Adipose tissue (tissue), 3 donors: ENCODE results near the gene NELFE. TPM values are rescaled to one million over a fixed set of nuclear protein-coding genes. Genes with fewer than 3 reads are reported as not detected.
"Not testable (repeated sequence)": the region's sequence is repeated elsewhere in the genome, so short reads cannot be mapped to it uniquely, and the experiment has no call there.

Source experiments
- H3K27ac ChIP-seq: one replicate; pipeline ENCODE4 v1.5.1; 2013; ENCODE audit warnings: low read depth, low read length
- WGBS, 3 donors: extraction: QIAGEN DNeasy Blood & Tissue Kit; methylation state at CpG; one replicate each; pipeline ENCODE4 v1.1.7; 2013; 5-methylcytosine and 5-hydroxymethylcytosine counted together
- polyA plus RNA-seq, 3 donors: library from polyadenylated mRNA; stranded (reverse); fragments of 200-250 nt; gene quantifications; one replicate each; pipeline ENCODE4 v1.2.3, GENCODE V29; 2013
- donor health status: healthy with polysubstance abuse.
- donor health status: Bipolar disorder and iron deficiency.
- donor health status: healthy.

NELFE gene
- polyA plus RNA-seq, 3 donors: 38.8 to 60.8 (median 53.2) TPM

GRCh38 chr6:31977816-31978431, 19.2 kb upstream of the NELFE start:
- no peak overlapping the region for H3K27ac ChIP-seq

GRCh38 chr6:31976065-31976464, 17.3 kb upstream of the NELFE start:
- H3K27ac ChIP-seq: not testable (repeated sequence)
- 95% methylated on average over 21 to 29 of the region's 30 CpGs for WGBS, 3 donors

More at GRCh38 chr6:31977816-31978431, 19.2 kb upstream of the NELFE start:
- 94 to 97% (median 95%) methylated on average over 12 of the region's 12 CpGs for WGBS, 3 donors

- peak overlapping the region; percentile 85 for H3K27ac ChIP-seq
- 7 to 8% (median 7%) methylated on average over 19 of the region's 19 CpGs for WGBS, 3 donors
These were observed 14.1 kb upstream of the NELFE start for GRCh38 chr6:31972709-31973350.

GRCh38 chr6:31971993-31972708, 13.4 kb upstream of the NELFE start, which contains the start of gene DXO:
Gene DXO, minus strand, starts transcription at chr6:31972138. Its CDS starts 463 bp downstream, at chr6:31971675.
- peak within 1 kb of the TSS; percentile 85 for H3K27ac ChIP-seq
- 0 to 1% (median 0%) methylated on average over 61 to 62 of the region's 62 CpGs for WGBS, 3 donors

GRCh38 chr6:31971279-31971992, 12.7 kb upstream of the NELFE start:
- WGBS, 3 donors: 17 to 25% (median 22%) methylated on average over 29 of the region's 29 CpGs
- peak overlapping the region; percentile 85 for H3K27ac ChIP-seq

- H3K27ac ChIP-seq: no peak overlapping the region
- WGBS, 3 donors: 59 to 81% (median 76%) methylated on average over 18 of the region's 18 CpGs
These were observed 12.0 kb upstream of the NELFE start for GRCh38 chr6:31970604-31971271.

- WGBS, 3 donors: 74 to 77% (median 75%) methylated on average over 17 of the region's 17 CpGs
- H3K27ac ChIP-seq: no peak overlapping the region
These were observed 11.2 kb upstream of the NELFE start for GRCh38 chr6:31969712-31970603.

GRCh38 chr6:31968791-31969711, 10.3 kb upstream of the NELFE start:
- H3K27ac ChIP-seq: no peak overlapping the region
- 83 to 88% (median 87%) methylated on average over 23 of the region's 23 CpGs for WGBS, 3 donors

GRCh38 chr6:31968326-31968725, 9.6 kb upstream of the NELFE start:
- 85 to 90% (median 85%) methylated on average over 11 of the region's 11 CpGs for WGBS, 3 donors

GRCh38 chr6:31967926-31968320, 9.2 kb upstream of the NELFE start:
- WGBS, 3 donors: 80 to 87% (median 82%) methylated on average over 3 of the region's 3 CpGs
- no peak overlapping the region for H3K27ac ChIP-seq

More at GRCh38 chr6:31968326-31968725, 9.6 kb upstream of the NELFE start:
- no peak overlapping the region for H3K27ac ChIP-seq

- WGBS, 3 donors: 85 to 89% (median 86%) methylated on average over 10 of the region's 10 CpGs
- no peak overlapping the region for H3K27ac ChIP-seq
These were observed 8.5 kb upstream of the NELFE start for GRCh38 chr6:31966997-31967925.

GRCh38 chr6:31966506-31966905, 7.7 kb upstream of the NELFE start:
- WGBS, 3 donors: 83 to 89% (median 87%) methylated on average over 7 of the region's 7 CpGs

GRCh38 chr6:31965700-31966099, 6.9 kb upstream of the NELFE start:
- WGBS, 3 donors: 88 to 91% (median 89%) methylated on average over 13 of the region's 13 CpGs
- no peak overlapping the region for H3K27ac ChIP-seq

More at GRCh38 chr6:31966506-31966905, 7.7 kb upstream of the NELFE start:
- H3K27ac ChIP-seq: no peak overlapping the region

- H3K27ac ChIP-seq: no peak overlapping the region
- WGBS, 3 donors: 96 to 97% (median 96%) methylated on average over 19 of the region's 19 CpGs
These were observed 5.2 kb upstream of the NELFE start for GRCh38 chr6:31963921-31964320.

- no peak overlapping the region for H3K27ac ChIP-seq
- WGBS, 3 donors: 95 to 96% (median 95%) methylated on average over 12 of the region's 12 CpGs
These were observed 2.8 kb upstream of the NELFE start for GRCh38 chr6:31961616-31962015.
